ENCODE results near the gene C16orf86.
"Not testable (repeated sequence)": the region's sequence is repeated elsewhere in the genome, so short reads cannot be mapped to it uniquely, and the experiment has no call there.

C16orf86 gene

GRCh38 chr16:67677712-67678111 lies 11.1 kb downstream of the C16orf86 start:
- H3K27me3 ChIP-seq (ENCODE audit: insufficient read depth, low read length), result no peaks in the 10 kb centered on the region
- no peak overlapping the region for H3K9ac ChIP-seq (ENCODE audit: low read depth, low read length)
- no peaks in the 10 kb centered on the region for H3K4me1 ChIP-seq (ENCODE audit: insufficient read depth, low read length)
- WGBS, result 96% methylated on average over 1 of the region's 1 CpG
- no peaks in the 10 kb centered on the region for H3K9me3 ChIP-seq (ENCODE audit: insufficient read depth, low read depth, low read length)
- H3K4me3 ChIP-seq (ENCODE audit: low read length), result no peak overlapping the region
- H3K36me3 ChIP-seq (ENCODE audit: insufficient read depth, low read length), result peaks cover 18% of the 10 kb centered on the region
- no peak overlapping the region for H3K27ac ChIP-seq (ENCODE audit: low read depth, low read length)

GRCh38 chr16:67678354-67679023 lies 11.9 kb downstream of the C16orf86 start:
- peaks cover 26% of the 10 kb centered on the region for H3K36me3 ChIP-seq (ENCODE audit: insufficient read depth, low read length)
- 92% methylated on average over 12 of the region's 12 CpGs for WGBS
- H3K27ac ChIP-seq (ENCODE audit: low read depth, low read length), result no peak overlapping the region
- H3K9me3 ChIP-seq (ENCODE audit: insufficient read depth, low read depth, low read length), result no peaks in the 10 kb centered on the region
- H3K4me1 ChIP-seq (ENCODE audit: insufficient read depth, low read length), result no peaks in the 10 kb centered on the region
- H3K4me3 ChIP-seq (ENCODE audit: low read length), result no peak overlapping the region
- H3K27me3 ChIP-seq (ENCODE audit: insufficient read depth, low read length), result no peaks in the 10 kb centered on the region
- H3K9ac ChIP-seq (ENCODE audit: low read depth, low read length), result no peak overlapping the region

GRCh38 chr16:67679935-67680897 lies 13.6 kb downstream of the C16orf86 start:
- Histone ChIP-seq H3K4me3 (ENCODE audit: low read length) (no peak overlapping the region), H3K9ac (ENCODE audit: low read depth, low read length) (no peak overlapping the region), H3K9me3 (ENCODE audit: insufficient read depth, low read depth, low read length) (no peaks in the 10 kb centered on the region), H3K27ac (ENCODE audit: low read depth, low read length) (no peak overlapping the region), H3K27me3 (ENCODE audit: insufficient read depth, low read length) (no peaks in the 10 kb centered on the region), H3K36me3 (ENCODE audit: insufficient read depth, low read length) (peaks cover 40% of the 10 kb centered on the region), H3K4me1 (ENCODE audit: insufficient read depth, low read length) (no peaks in the 10 kb centered on the region)
- WGBS, result 96% methylated on average over 8 of the region's 10 CpGs

- peaks cover 43% of the 10 kb centered on the region for H3K36me3 ChIP-seq (ENCODE audit: insufficient read depth, low read length)
- WGBS, result 98% methylated on average over 4 of the region's 4 CpGs
Observed at GRCh38 chr16:67683767-67684166, 17.2 kb downstream of the C16orf86 start.

GRCh38 chr16:67685388-67686112 lies 18.9 kb downstream of the C16orf86 start:
- Histone ChIP-seq H3K27ac (ENCODE audit: low read depth, low read length) (no peak overlapping the region), H3K4me3 (ENCODE audit: low read length) (no peak overlapping the region), H3K36me3 (ENCODE audit: insufficient read depth, low read length) (peaks cover 36% of the 10 kb centered on the region)

More at GRCh38 chr16:67683767-67684166, 17.2 kb downstream of the C16orf86 start:
- no peaks in the 10 kb centered on the region for H3K9me3 ChIP-seq (ENCODE audit: insufficient read depth, low read depth, low read length)
- H3K27ac ChIP-seq (ENCODE audit: low read depth, low read length), result no peak overlapping the region
- H3K4me1 ChIP-seq (ENCODE audit: insufficient read depth, low read length), result no peaks in the 10 kb centered on the region
- H3K4me3 ChIP-seq (ENCODE audit: low read length), result no peak overlapping the region
- H3K9ac ChIP-seq (ENCODE audit: low read depth, low read length), result no peak overlapping the region
- no peaks in the 10 kb centered on the region for H3K27me3 ChIP-seq (ENCODE audit: insufficient read depth, low read length)

GRCh38 chr16:67693517-67694285 lies 27.1 kb downstream of the C16orf86 start:
- H3K9ac ChIP-seq (ENCODE audit: low read depth, low read length); H3K9me3 ChIP-seq (ENCODE audit: insufficient read depth, low read depth, low read length); H3K27ac ChIP-seq (ENCODE audit: low read depth, low read length); H3K36me3 ChIP-seq (ENCODE audit: insufficient read depth, low read length); H3K4me1 ChIP-seq (ENCODE audit: insufficient read depth, low read length); H3K4me3 ChIP-seq (ENCODE audit: low read length); H3K27me3 ChIP-seq (ENCODE audit: insufficient read depth, low read length): not testable (repeated sequence)
- 93% methylated on average over 8 of the region's 8 CpGs for WGBS

More at GRCh38 chr16:67685388-67686112, 18.9 kb downstream of the C16orf86 start:
- WGBS, result 93% methylated on average over 15 of the region's 17 CpGs
- H3K4me1 ChIP-seq (ENCODE audit: insufficient read depth, low read length), result no peaks in the 10 kb centered on the region
- H3K27me3 ChIP-seq (ENCODE audit: insufficient read depth, low read length), result no peaks in the 10 kb centered on the region
- no peaks in the 10 kb centered on the region for H3K9me3 ChIP-seq (ENCODE audit: insufficient read depth, low read depth, low read length)
- no peak overlapping the region for H3K9ac ChIP-seq (ENCODE audit: low read depth, low read length)

GRCh38 chr16:67694611-67695010 lies 28.0 kb downstream of the C16orf86 start:
- Histone ChIP-seq H3K9me3 (ENCODE audit: insufficient read depth, low read depth, low read length) (no peaks in the 10 kb centered on the region), H3K27me3 (ENCODE audit: insufficient read depth, low read length) (no peaks in the 10 kb centered on the region), H3K9ac (ENCODE audit: low read depth, low read length) (no peak overlapping the region), H3K4me1 (ENCODE audit: insufficient read depth, low read length) (no peaks in the 10 kb centered on the region), H3K36me3 (ENCODE audit: insufficient read depth, low read length) (peaks cover 9% of the 10 kb centered on the region; the same call in 1 of the 2 replicates), H3K27ac (ENCODE audit: low read depth, low read length) (no peak overlapping the region), H3K4me3 (ENCODE audit: low read length) (no peak overlapping the region)
- WGBS, result 90% methylated on average over 2 of the region's 2 CpGs

- Histone ChIP-seq H3K27me3 (ENCODE audit: insufficient read depth, low read length) (no peaks in the 10 kb centered on the region), H3K4me3 (ENCODE audit: low read length) (no peak overlapping the region), H3K9me3 (ENCODE audit: insufficient read depth, low read depth, low read length) (no peaks in the 10 kb centered on the region), H3K4me1 (ENCODE audit: insufficient read depth, low read length) (no peaks in the 10 kb centered on the region), H3K27ac (ENCODE audit: low read depth, low read length) (no peak overlapping the region), H3K9ac (ENCODE audit: low read depth, low read length) (no peak overlapping the region), H3K36me3 (ENCODE audit: insufficient read depth, low read length) (peaks cover 9% of the 10 kb centered on the region; the same call in 1 of the 2 replicates)
- 92% methylated on average over 4 of the region's 4 CpGs for WGBS
Observed at GRCh38 chr16:67697422-67698185, 31.0 kb downstream of the C16orf86 start.

- no peak overlapping the region for H3K9ac ChIP-seq (ENCODE audit: low read depth, low read length)
- H3K9me3 ChIP-seq (ENCODE audit: insufficient read depth, low read depth, low read length), result no peaks in the 10 kb centered on the region
- H3K27me3 ChIP-seq (ENCODE audit: insufficient read depth, low read length), result no peaks in the 10 kb centered on the region
- H3K4me1 ChIP-seq (ENCODE audit: insufficient read depth, low read length), result no peaks in the 10 kb centered on the region
- H3K36me3 ChIP-seq (ENCODE audit: insufficient read depth, low read length), result peaks cover 9% of the 10 kb centered on the region; the same call in 1 of the 2 replicates
- no peak overlapping the region for H3K4me3 ChIP-seq (ENCODE audit: low read length)
- H3K27ac ChIP-seq (ENCODE audit: low read depth, low read length), result no peak overlapping the region
- 96% methylated on average over 7 of the region's 7 CpGs for WGBS
Observed at GRCh38 chr16:67699265-67699664, 32.7 kb downstream of the C16orf86 start.

- Histone ChIP-seq H3K9ac (ENCODE audit: low read depth, low read length) (no peak overlapping the region), H3K27ac (ENCODE audit: low read depth, low read length) (no peak overlapping the region), H3K9me3 (ENCODE audit: insufficient read depth, low read depth, low read length) (no peaks in the 10 kb centered on the region), H3K4me1 (ENCODE audit: insufficient read depth, low read length) (no peaks in the 10 kb centered on the region), H3K27me3 (ENCODE audit: insufficient read depth, low read length) (no peaks in the 10 kb centered on the region), H3K4me3 (ENCODE audit: low read length) (no peak overlapping the region), H3K36me3 (ENCODE audit: insufficient read depth, low read length) (peaks cover 11% of the 10 kb centered on the region; the same call in 1 of the 2 replicates)
- WGBS, result 96% methylated on average over 1 of the region's 1 CpG
Observed at GRCh38 chr16:67701420-67701819, 34.8 kb downstream of the C16orf86 start.

Measured in HUES64 (cell line).